ENCODE results near the gene MACROD2.

- TF ChIP-seq ZNF768 (tag by site-specific recombination; IDR thresholded peaks at IDR 0.05) (no peak), TSHZ1 (tag by site-specific recombination; IDR thresholded peaks at IDR 0.05; ENCODE audit: borderline replicate concordance) (no peak), ZNF10 (tag by site-specific recombination; IDR thresholded peaks at IDR 0.05) (no peak), ZNF626 (tag by site-specific recombination; IDR thresholded peaks at IDR 0.05) (no peak)
These were observed 1084.5 kb downstream of the MACROD2 start for GRCh38 chr20:15079594-15080340.
